ENCODE results near the gene FNDC3A. TPM values are rescaled to one million over a fixed set of nuclear protein-coding genes. Genes with fewer than 3 reads are reported as not detected.

The FNDC3A gene
- total RNA-seq, 1 donor from 2014 or later, result 69.3 TPM

GRCh38 chr13:48944221-48944620 lies 31.5 kb upstream of the FNDC3A start:
- no peak overlapping the region for H3K9ac ChIP-seq
- no peaks in the 10 kb centered on the region for H3K79me2 ChIP-seq (ENCODE audit: low read depth)
- no peak overlapping the region for H3K4me2 ChIP-seq
- no peaks in the 10 kb centered on the region for H4K20me1 ChIP-seq (ENCODE audit: low read depth)
- no peaks in the 10 kb centered on the region for H3F3A ChIP-seq (ENCODE audit: low read depth)
- no peaks in the 10 kb centered on the region for H3K36me3 Mint-ChIP-seq
- H3K27ac ChIP-seq, result no peak overlapping the region
- H2AFZ ChIP-seq (replicated peaks), result peak overlapping the region; percentile 48
- H3K4me3 ChIP-seq, result no peak overlapping the region
- H3K4me1 Mint-ChIP-seq, result no peaks in the 10 kb centered on the region
- DNase-seq (ENCODE audit: low spot score), result no peak
- no peaks in the 10 kb centered on the region for H3K27me3 Mint-ChIP-seq (ENCODE audit: insufficient read depth, low read depth)
- peaks cover 10% of the 10 kb centered on the region for H3K4me1 ChIP-seq
- TF ChIP-seq EZH2phosphoT487 (IDR thresholded peaks at IDR 0.05) (no peak), EZH2 (IDR thresholded peaks at IDR 0.05) (no peak)
- TF ChIP-seq, protein P1, sequence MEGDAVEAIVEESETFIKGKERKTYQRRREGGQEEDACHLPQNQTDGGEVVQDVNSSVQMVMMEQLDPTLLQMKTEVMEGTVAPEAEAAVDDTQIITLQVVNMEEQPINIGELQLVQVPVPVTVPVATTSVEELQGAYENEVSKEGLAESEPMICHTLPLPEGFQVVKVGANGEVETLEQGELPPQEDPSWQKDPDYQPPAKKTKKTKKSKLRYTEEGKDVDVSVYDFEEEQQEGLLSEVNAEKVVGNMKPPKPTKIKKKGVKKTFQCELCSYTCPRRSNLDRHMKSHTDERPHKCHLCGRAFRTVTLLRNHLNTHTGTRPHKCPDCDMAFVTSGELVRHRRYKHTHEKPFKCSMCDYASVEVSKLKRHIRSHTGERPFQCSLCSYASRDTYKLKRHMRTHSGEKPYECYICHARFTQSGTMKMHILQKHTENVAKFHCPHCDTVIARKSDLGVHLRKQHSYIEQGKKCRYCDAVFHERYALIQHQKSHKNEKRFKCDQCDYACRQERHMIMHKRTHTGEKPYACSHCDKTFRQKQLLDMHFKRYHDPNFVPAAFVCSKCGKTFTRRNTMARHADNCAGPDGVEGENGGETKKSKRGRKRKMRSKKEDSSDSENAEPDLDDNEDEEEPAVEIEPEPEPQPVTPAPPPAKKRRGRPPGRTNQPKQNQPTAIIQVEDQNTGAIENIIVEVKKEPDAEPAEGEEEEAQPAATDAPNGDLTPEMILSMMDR (IDR thresholded peaks at IDR 0.05), result no peak
- H3K27ac Mint-ChIP-seq, result no peak overlapping the region
- H3K9me3 Mint-ChIP-seq, result no peaks in the 10 kb centered on the region
- H3K36me3 ChIP-seq, result no peaks in the 10 kb centered on the region
- H3K9me3 ChIP-seq (ENCODE audit: low read depth), result no peaks in the 10 kb centered on the region
- H3K27me3 ChIP-seq, result no peaks in the 10 kb centered on the region
- no peak overlapping the region for H3K4me3 Mint-ChIP-seq

DNA sequence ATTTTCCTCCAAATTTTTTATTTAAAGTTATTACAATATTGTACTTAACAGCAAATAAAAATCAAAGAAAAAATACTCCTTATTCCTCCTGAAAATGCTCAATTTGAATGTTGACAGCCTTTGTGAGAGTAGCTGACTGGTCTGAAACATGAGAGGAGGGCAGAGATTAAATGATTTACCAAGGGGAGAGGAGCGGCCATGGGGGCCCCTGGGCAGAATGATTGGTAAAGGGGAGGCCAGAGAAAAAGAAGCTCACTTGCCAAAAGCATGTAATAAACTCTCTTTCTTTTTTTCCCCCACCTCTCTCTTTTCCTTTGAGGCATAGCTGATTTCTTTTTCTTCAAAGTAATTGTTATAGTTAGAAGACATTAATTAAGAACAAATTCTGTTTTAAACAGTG lies 30.1 kb upstream of the FNDC3A start:
- Histone ChIP-seq H4K20me1 (ENCODE audit: low read depth) (no peaks in the 10 kb centered on the region), H2AFZ (replicated peaks) (peak overlapping the region; percentile 94), H3K9me3 (ENCODE audit: low read depth) (no peaks in the 10 kb centered on the region), H3K79me2 (ENCODE audit: low read depth) (no peaks in the 10 kb centered on the region), H3K27me3 (no peaks in the 10 kb centered on the region), H3K9ac (no peak overlapping the region), H3K27ac (no peak overlapping the region), H3K36me3 (no peaks in the 10 kb centered on the region), H3K4me1 (peaks cover 10% of the 10 kb centered on the region), H3K4me3 (no peak overlapping the region), H3K4me2 (peak overlapping the region; percentile 28), H3F3A (ENCODE audit: low read depth) (no peaks in the 10 kb centered on the region)
- Mint-ChIP-seq H3K27ac (no peak overlapping the region), H3K4me3 (no peak overlapping the region), H3K4me1 (no peaks in the 10 kb centered on the region), H3K9me3 (no peaks in the 10 kb centered on the region), H3K27me3 (ENCODE audit: insufficient read depth, low read depth) (no peaks in the 10 kb centered on the region), H3K36me3 (no peaks in the 10 kb centered on the region)
- no peak for DNase-seq (ENCODE audit: low spot score)
- TF ChIP-seq EZH2phosphoT487 (IDR thresholded peaks at IDR 0.05), result no peak
- TF ChIP-seq, protein P1 (IDR thresholded peaks at IDR 0.05), result no peak
- no peak for TF ChIP-seq EZH2 (IDR thresholded peaks at IDR 0.05)

GRCh38 chr13:48946163-48946562 lies 29.5 kb upstream of the FNDC3A start:
- Histone ChIP-seq H3K9me3 (ENCODE audit: low read depth) (no peaks in the 10 kb centered on the region), H3K9ac (no peak overlapping the region), H3F3A (ENCODE audit: low read depth) (no peaks in the 10 kb centered on the region), H3K27me3 (no peaks in the 10 kb centered on the region), H3K4me2 (no peak overlapping the region), H2AFZ (replicated peaks) (peak overlapping the region; percentile 94), H3K36me3 (no peaks in the 10 kb centered on the region), H3K27ac (no peak overlapping the region), H3K4me3 (no peak overlapping the region), H3K4me1 (peaks cover 10% of the 10 kb centered on the region), H3K79me2 (ENCODE audit: low read depth) (no peaks in the 10 kb centered on the region), H4K20me1 (ENCODE audit: low read depth) (no peaks in the 10 kb centered on the region)
- Mint-ChIP-seq H3K9me3 (no peaks in the 10 kb centered on the region), H3K27ac (no peak overlapping the region), H3K4me1 (no peaks in the 10 kb centered on the region), H3K4me3 (no peak overlapping the region), H3K27me3 (ENCODE audit: insufficient read depth, low read depth) (no peaks in the 10 kb centered on the region), H3K36me3 (no peaks in the 10 kb centered on the region)
- DNase-seq (ENCODE audit: low spot score), result no peak
- TF ChIP-seq EZH2phosphoT487 (IDR thresholded peaks at IDR 0.05) (no peak), EZH2 (IDR thresholded peaks at IDR 0.05) (no peak)
- TF ChIP-seq, protein P1 (IDR thresholded peaks at IDR 0.05), result no peak

All from neural progenitor cell (in vitro differentiated cells).